GM19043 (cell line): Measurements from ENCODE around the gene MEA1.
"Not testable (repeated sequence)": the region's sequence is repeated elsewhere in the genome, so short reads cannot be mapped to it uniquely, and the experiment has no call there.

Source experiments
- ATAC-seq: cut with Tn5 transposase; IDR thresholded peaks from one replicate; pipeline ENCODE4 v1.9.1; 2021; ENCODE audit warnings: low read depth; ENCODE audit not compliant: unreplicated experiment

Gene MEA1

GRCh38 chr6:43013097-43013842 is 476 bp downstream of the MEA1 start:
- ATAC-seq = peak; percentile 3

GRCh38 chr6:43012364-43012763 is 1.4 kb downstream of the MEA1 start:
- ATAC-seq = no peak

DNA sequence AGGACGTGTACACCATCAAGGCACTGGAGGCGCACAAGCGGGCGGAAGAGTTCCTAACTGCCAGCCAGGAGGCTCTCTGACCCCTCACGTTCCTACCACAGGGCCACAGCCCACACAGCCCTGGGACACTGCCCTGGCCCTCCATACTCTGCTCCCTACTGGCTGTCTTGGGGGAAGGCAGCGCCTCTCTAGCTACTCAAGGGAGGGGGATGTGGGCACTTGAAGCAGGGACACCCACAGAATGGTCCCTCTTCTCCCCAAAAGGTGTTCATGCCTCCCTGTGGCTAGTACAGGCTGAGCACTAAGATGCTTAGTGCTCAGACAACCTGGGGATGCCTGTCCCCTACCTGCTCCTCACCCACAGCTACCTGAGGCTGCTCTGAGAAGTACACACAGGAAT is 2.5 kb downstream of the MEA1 start:
- no peak for ATAC-seq

DNA sequence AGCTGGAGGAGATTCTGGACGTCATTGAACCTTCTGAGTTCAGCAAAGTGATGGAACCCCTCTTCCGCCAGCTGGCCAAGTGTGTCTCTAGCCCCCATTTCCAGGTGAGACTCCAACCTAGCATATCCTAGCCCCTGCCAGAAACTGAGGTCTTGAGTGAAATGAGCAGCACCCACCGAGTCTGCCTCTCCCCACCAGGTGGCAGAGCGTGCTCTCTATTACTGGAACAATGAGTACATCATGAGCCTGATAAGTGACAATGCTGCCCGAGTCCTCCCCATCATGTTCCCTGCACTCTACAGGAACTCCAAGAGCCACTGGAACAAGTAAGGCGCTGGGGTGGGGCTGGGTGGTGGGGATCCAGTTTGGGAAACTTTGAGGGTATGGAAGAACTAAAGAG is 4.6 kb downstream of the MEA1 start:
- no peak for ATAC-seq

GRCh38 chr6:43007126-43007525 is 6.6 kb downstream of the MEA1 start:
- ATAC-seq = no peak

GRCh38 chr6:43006251-43006650 is 7.5 kb downstream of the MEA1 start:
- ATAC-seq = no peak

GRCh38 chr6:43005844-43006243 is 7.9 kb downstream of the MEA1 start:
- no peak for ATAC-seq

DNA sequence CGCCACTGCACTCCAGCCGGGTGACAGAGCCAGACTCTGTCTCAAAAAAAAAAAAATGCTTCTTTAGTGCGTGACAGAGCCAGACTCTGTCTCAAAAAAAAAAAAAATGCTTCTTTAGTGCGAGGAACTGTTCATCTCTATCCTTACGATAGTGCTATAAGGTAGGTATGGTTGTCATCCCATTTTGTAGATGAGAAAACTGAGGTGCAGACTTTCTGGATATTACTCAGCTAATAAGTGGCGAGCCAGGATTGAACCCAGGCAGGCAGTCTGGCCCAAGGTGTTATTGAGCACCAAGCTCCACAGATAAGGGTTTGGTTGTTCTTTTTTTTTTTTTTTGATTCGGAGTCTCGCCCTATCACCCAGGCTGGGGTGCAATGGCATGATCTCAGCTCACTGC is 11.9 kb downstream of the MEA1 start:
- ATAC-seq = no peak

DNA sequence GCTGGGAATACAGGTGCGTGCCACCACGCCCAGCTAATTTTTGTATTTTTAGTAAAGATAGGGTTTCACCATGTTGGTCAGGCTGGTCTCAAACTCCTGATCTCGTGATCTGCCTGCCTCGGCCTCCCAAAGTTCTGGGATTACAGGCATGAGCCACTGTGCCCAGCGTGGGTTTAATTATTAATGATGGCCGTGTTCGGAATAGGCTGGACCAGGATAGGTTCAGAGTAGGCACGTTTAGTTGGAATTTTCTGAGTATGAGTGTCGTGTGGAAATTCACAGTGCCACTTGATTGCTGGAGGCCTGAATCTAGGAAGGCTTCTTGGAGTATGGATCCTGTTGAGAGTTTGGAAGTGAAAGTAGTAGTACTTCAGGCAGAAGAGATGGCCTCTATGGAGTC is 15.5 kb downstream of the MEA1 start:
- ATAC-seq = not testable (repeated sequence)

- ATAC-seq = no peak
These were observed 17.2 kb downstream of the MEA1 start for GRCh38 chr6:42996513-42996912.

DNA sequence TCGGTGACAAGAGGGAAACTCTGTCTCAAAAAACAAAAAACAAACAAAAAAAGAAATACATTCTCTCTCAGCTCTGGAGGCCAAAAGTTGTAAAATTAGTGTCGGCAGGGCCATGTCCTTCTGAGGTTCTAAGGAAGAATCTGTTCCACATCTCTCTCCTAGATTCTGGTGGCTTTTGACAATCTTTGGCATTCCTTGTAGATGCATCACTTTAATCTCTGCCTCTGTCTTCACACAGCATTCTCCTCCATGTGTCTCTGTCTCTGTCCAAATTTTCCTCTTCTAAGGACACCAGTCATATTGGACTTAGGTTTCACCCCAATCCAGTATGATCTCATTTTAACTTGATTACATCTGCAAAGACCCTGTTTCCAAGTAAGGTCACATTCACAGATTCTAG is 20.3 kb downstream of the MEA1 start:
- ATAC-seq = no peak

- no peak for ATAC-seq
These were observed 23.8 kb downstream of the MEA1 start for GRCh38 chr6:42989923-42990322.

DNA sequence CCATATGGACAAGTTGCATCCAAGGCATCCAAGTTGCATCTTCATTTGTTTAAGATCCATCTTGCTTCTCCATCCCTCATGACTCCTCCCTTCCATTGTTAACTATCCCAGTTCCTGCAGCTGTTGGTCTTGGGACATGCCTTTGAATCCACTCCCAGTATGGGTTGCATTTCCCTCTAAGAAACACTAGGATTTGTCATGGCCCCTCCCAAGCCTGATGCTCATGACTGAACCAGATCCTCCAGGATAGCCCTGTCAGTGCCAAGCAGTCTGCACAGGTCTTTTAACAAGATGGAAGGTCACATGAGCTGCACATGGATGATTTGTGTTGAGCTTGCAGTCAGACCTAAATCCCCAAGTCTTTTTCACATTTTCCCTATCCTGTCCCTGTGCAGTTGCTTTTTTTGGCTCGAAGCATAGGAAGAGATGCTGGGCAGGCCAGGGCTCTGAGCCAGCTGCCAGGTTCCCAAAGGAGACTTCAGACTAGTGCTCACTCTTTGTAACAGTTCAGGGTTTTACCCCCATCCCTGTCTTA is 25.2 kb downstream of the MEA1 start:
- ATAC-seq = no peak

DNA sequence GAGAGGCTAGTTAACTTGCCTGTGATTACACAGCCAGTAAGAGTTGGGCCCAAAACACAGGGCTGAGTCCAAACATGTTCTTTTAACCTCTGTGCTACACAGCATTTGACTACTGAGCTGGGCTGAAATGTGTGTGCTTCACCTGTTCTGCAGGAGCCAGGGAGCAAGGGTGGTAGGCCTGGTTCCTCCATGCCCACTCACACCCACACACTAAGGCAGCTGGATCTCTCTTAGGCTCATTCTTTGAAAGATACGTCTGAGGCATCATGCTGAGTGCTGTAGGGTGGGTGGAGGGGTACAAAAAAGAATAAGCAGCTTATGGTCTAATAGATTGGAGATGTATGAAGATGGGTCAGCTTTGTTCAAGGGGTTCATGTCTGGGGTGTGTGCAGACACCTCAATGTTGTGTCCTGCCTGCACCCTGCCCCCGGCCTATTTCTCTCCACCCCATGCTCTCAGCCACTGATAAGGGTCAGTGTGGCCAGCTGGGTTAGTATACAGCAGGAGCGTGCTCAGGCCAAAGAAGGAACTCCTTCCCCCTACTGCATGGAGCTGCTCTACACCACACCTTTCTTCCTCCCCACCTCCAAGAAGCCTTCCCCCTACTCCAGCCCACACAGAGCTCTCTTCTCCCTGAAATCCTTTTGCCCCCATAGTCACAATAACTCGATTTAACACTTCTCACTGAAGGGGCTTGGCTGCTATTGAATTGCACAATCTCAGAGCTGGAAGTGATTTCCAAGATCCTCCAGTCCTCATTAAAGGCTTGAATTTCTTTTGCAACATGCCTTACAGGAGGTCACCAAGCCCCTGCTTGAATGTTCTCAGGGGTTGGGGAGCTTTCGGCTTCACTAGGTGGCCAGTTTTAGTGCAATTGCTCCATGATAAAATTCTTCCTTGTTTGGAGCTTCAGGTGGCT is 26.0 kb downstream of the MEA1 start:
- ATAC-seq = no peak

DNA sequence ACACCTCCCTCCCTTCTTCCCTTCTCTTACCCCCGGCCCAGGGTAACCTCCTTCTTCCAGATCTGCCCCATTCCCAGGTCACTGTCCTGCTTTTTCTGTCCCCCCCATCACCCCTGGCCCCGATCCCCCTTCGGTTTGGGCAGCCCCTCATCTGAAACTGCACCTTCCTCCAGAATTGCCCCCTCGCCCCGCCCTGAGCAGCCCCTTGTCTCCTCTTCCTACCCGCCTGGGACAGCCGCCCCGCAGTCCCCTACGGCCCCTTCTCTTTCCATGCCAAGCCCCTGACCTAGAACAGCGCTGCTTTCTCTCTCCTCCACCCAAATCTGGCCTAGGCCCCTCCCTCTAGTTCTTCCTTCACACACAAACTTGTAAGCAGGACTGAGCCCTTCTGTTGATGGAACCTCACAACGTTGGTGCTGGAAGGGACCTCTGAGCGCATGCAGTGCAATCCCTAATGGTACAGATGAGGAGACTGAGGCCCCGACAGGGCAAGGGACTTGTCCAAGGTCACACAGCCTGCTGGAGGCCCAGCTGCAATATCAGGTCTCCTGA is 28.7 kb downstream of the MEA1 start:
- ATAC-seq = no peak

DNA sequence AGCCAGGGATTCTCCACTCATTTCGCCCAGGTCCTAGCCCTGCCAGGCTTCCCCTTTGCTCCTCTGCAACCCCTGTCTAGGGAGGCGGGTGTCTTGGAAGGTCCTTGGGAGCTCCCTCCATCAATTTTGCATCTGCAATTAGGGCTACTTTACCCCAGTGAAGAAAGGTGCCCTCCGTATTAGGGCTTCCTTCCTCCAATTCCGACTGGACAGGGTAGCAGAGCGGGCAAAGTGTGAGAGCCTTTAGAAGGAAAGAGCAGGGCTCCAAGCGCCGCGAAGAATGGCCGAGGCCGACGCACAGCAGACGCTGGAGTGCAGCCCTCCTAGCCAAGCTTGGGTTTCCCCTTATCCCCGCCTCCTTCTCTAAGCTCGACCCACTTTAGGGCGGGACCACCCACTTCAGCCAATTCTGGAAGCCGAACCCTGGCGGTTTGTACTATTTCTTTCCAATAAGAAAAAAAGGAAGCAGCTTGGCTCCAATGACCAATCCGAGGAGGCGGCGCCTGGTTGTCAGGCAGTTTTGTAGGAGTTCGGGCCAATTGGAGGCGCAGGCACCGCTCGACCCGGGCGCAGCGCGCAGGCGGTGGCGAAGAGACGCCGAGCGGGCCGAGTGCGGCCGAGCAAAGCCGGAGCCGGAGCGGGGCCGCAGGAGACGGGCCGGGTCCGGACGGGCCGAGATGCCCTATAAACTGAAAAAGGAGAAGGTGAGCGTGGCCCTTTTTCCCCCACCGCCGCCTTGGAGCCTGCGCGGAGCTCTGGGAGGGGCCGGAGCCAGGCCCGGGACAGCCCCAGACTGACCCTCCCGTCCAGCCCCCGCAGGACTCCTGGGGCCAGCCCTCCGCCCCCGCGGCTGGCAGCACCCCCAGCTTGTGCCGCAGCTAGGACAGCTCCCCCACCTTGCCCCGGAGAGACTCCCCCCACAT is 29.5 kb downstream of the MEA1 start, which contains the start of gene PPP2R5D:
Gene PPP2R5D, plus strand, starts transcription at position 570 of the 923 bp plus-strand sequence. Its CDS starts 108 bp downstream, at position 678.
- ATAC-seq = peak; percentile 93

- no peak for ATAC-seq
These were observed 31.9 kb downstream of the MEA1 start for GRCh38 chr6:42981836-42982235.

GRCh38 chr6:42979523-42980177 is 34.1 kb downstream of the MEA1 start:
- no peak for ATAC-seq

GRCh38 chr6:42978839-42979522 is 34.8 kb downstream of the MEA1 start, which contains the start of gene PEX6:
PEX6 (minus strand) TSS chr6:42979181; CDS start chr6:42979150, 31 bp downstream.
- ATAC-seq = peak; percentile 92
